GM21515 (cell line): Measurements from ENCODE around the gene PTPRT.

Experiments
- ATAC-seq: cut with Tn5 transposase; IDR thresholded peaks from one replicate; pipeline ENCODE4 v1.9.1; 2021; ENCODE audit not compliant: unreplicated experiment

PTPRT gene

GRCh38 chr20:42646250-42646649 is 543.5 kb downstream of the PTPRT start:
- ATAC-seq, result no peak

- no peak for ATAC-seq
Measured at GRCh38 chr20:42641886-42642285, 547.8 kb downstream of the PTPRT start.

- no peak for ATAC-seq
Measured at GRCh38 chr20:42639140-42639539, 550.6 kb downstream of the PTPRT start.

GRCh38 chr20:42635699-42636411 is 553.9 kb downstream of the PTPRT start:
- ATAC-seq, result no peak

GRCh38 chr20:42634156-42634555 is 555.5 kb downstream of the PTPRT start:
- ATAC-seq, result no peak

GRCh38 chr20:42628683-42629082 is 561.0 kb downstream of the PTPRT start:
- ATAC-seq, result no peak

- no peak for ATAC-seq
Measured at GRCh38 chr20:42613076-42613475, 576.6 kb downstream of the PTPRT start.

- no peak for ATAC-seq
Measured at GRCh38 chr20:42611889-42612837, 577.5 kb downstream of the PTPRT start.

- no peak for ATAC-seq
Measured at GRCh38 chr20:42611423-42611822, 578.3 kb downstream of the PTPRT start.

- ATAC-seq, result no peak
Measured at GRCh38 chr20:42610070-42610469, 579.6 kb downstream of the PTPRT start.

GRCh38 chr20:42609618-42610017 is 580.1 kb downstream of the PTPRT start:
- ATAC-seq, result no peak

- no peak for ATAC-seq
Measured at GRCh38 chr20:42604998-42605956, 584.4 kb downstream of the PTPRT start.

- ATAC-seq, result no peak
Measured at GRCh38 chr20:42603655-42604054, 586.1 kb downstream of the PTPRT start.

GRCh38 chr20:42598581-42598980 is 591.1 kb downstream of the PTPRT start:
- no peak for ATAC-seq

GRCh38 chr20:42595625-42596024 is 594.1 kb downstream of the PTPRT start:
- no peak for ATAC-seq

GRCh38 chr20:42594659-42595058 is 595.0 kb downstream of the PTPRT start:
- no peak for ATAC-seq

- ATAC-seq, result no peak
Measured at GRCh38 chr20:42594011-42594410, 595.7 kb downstream of the PTPRT start.

GRCh38 chr20:42589976-42590639 is 599.6 kb downstream of the PTPRT start:
- ATAC-seq, result no peak

- ATAC-seq, result no peak
Measured at GRCh38 chr20:42588847-42589246, 600.9 kb downstream of the PTPRT start.

GRCh38 chr20:42587427-42587826 is 602.3 kb downstream of the PTPRT start:
- no peak for ATAC-seq
